DOHH2 (cell line): ENCODE results near the gene RBM47.

Source experiments
- H3F3A ChIP-seq: fragments of 200-600 bp; sonication (generic), shearing (Covaris generic); 2 replicates; pipeline ENCODE4 v1.6.0; 2016; ENCODE audit warnings: antibody characterized with exemption, mild to moderate bottlenecking; ENCODE audit not compliant: control insufficient read depth, insufficient read depth
- H3K27ac ChIP-seq: fragments of 200-600 bp; sonication (generic); 2 replicates; pipeline ENCODE4 v1.5.1; 2014; ENCODE audit warnings: low read depth, mild to moderate bottlenecking, low read length, moderate library complexity
- H3K27me3 ChIP-seq: fragments of 200-600 bp; sonication (generic); 2 replicates; pipeline ENCODE4 v1.6.1; 2014; ENCODE audit warnings: mild to moderate bottlenecking, low read length, mixed read lengths; ENCODE audit not compliant: control insufficient read depth
- H3K36me3 ChIP-seq: fragments of 200-600 bp; sonication (generic); 2 replicates; pipeline ENCODE4 v1.6.1; 2014; ENCODE audit warnings: mild to moderate bottlenecking, low read length, moderate library complexity, mixed read lengths; ENCODE audit not compliant: control insufficient read depth
- H3K4me1 ChIP-seq: fragments of 200-600 bp; sonication (generic); 2 replicates; pipeline ENCODE4 v1.6.1; 2014; ENCODE audit warnings: mild to moderate bottlenecking, low read length, mixed read lengths; ENCODE audit not compliant: control insufficient read depth
- H3K4me2 ChIP-seq: fragments of 200-600 bp; sonication (generic); 2 replicates; pipeline ENCODE4 v1.6.0; 2014; ENCODE audit warnings: mild to moderate bottlenecking, low read length, moderate library complexity
- H3K4me3 ChIP-seq: fragments of 200-600 bp; sonication (generic); 2 replicates; pipeline ENCODE4 v1.5.1; 2014; ENCODE audit warnings: mild to moderate bottlenecking, low read length, mixed read lengths
- H3K79me2 ChIP-seq: fragments of 200-600 bp; sonication (generic); 2 replicates; pipeline ENCODE4 v1.6.1; 2014; ENCODE audit warnings: mild to moderate bottlenecking, low read length, mixed read lengths; ENCODE audit not compliant: control insufficient read depth
- H3K9me2 ChIP-seq: fragments of 200-600 bp; sonication (generic); replicated peaks from 2 replicates; pipeline ENCODE4 v1.6.1; 2014; ENCODE audit warnings: mild to moderate bottlenecking, low read length, mixed read lengths; ENCODE audit not compliant: control insufficient read depth
- H3K9me3 ChIP-seq: fragments of 200-600 bp; sonication (generic); 2 replicates; pipeline ENCODE4 v1.6.1; 2014; ENCODE audit warnings: antibody characterized with exemption, low read length, mixed read lengths; ENCODE audit not compliant: control insufficient read depth, insufficient read depth
- H4K20me1 ChIP-seq: fragments of 200-600 bp; sonication (generic); 2 replicates; pipeline ENCODE4 v1.6.0; 2014; ENCODE audit warnings: low read depth, mild to moderate bottlenecking, antibody characterized with exemption, low read length, moderate library complexity; ENCODE audit not compliant: control insufficient read depth, insufficient read depth
- CTCF ChIP-seq: fragments of 200-600 bp; sonication (generic); IDR thresholded peaks from one replicate; pipeline ENCODE4 v1.5.1; 2014; ENCODE audit warnings: antibody characterized with exemption, mild to moderate bottlenecking, low read depth, low read length; ENCODE audit not compliant: poor library complexity, severe bottlenecking
- EZH2phosphoT487 ChIP-seq: fragments of 200-600 bp; sonication (generic); IDR thresholded peaks from 2 replicates; pipeline ENCODE4 v1.6.1; 2017; ENCODE audit warnings: borderline replicate concordance, mild to moderate bottlenecking, antibody characterized with exemption, low read length, moderate library complexity, mixed read lengths

RBM47 gene

DNA sequence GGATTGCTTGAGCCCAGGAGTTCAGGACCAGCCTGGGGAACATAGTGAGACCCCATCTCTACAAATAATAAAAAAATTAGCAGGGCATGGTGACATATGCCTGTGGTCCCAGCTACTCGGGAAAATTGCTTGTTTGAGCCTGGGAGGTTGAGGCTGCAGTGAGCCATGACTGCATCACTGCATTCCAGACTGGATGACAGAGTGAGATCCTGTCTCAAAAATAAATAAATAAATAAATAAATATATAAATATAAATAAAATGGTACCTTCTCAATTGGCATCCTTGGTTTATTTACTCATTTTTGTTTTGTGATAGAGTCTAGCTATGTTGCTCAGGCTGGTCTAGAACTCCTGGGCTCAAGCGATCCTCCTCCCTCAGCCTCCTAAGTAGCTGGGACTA is 150.3 kb downstream of the RBM47 start:
- Histone ChIP-seq H3K4me3 (no peak overlapping the region), H3K4me1 (no peaks in the 10 kb centered on the region), H3K27ac (no peak overlapping the region), H4K20me1 (no peaks in the 10 kb centered on the region), H3K9me3 (no peaks in the 10 kb centered on the region), H3F3A (no peaks in the 10 kb centered on the region), H3K36me3 (no peaks in the 10 kb centered on the region), H3K9me2 (no peaks in the 10 kb centered on the region), H3K79me2 (no peaks in the 10 kb centered on the region), H3K4me2 (no peak overlapping the region), H3K27me3 (peaks cover 10% of the 10 kb centered on the region)
- TF ChIP-seq EZH2phosphoT487 (no peak), CTCF (no peak)

GRCh38 chr4:40475609-40476008 is 154.1 kb downstream of the RBM47 start:
- no peaks in the 10 kb centered on the region for H3F3A ChIP-seq
- H4K20me1 ChIP-seq: no peaks in the 10 kb centered on the region
- H3K4me2 ChIP-seq: no peak overlapping the region
- no peak overlapping the region for H3K4me3 ChIP-seq
- H3K27me3 ChIP-seq: peaks cover 15% of the 10 kb centered on the region
- H3K27ac ChIP-seq: no peak overlapping the region
- H3K4me1 ChIP-seq: no peaks in the 10 kb centered on the region
- no peaks in the 10 kb centered on the region for H3K9me2 ChIP-seq
- no peaks in the 10 kb centered on the region for H3K36me3 ChIP-seq
- no peak for TF ChIP-seq EZH2phosphoT487
- no peak for TF ChIP-seq CTCF
- H3K79me2 ChIP-seq: no peaks in the 10 kb centered on the region
- no peaks in the 10 kb centered on the region for H3K9me3 ChIP-seq

DNA sequence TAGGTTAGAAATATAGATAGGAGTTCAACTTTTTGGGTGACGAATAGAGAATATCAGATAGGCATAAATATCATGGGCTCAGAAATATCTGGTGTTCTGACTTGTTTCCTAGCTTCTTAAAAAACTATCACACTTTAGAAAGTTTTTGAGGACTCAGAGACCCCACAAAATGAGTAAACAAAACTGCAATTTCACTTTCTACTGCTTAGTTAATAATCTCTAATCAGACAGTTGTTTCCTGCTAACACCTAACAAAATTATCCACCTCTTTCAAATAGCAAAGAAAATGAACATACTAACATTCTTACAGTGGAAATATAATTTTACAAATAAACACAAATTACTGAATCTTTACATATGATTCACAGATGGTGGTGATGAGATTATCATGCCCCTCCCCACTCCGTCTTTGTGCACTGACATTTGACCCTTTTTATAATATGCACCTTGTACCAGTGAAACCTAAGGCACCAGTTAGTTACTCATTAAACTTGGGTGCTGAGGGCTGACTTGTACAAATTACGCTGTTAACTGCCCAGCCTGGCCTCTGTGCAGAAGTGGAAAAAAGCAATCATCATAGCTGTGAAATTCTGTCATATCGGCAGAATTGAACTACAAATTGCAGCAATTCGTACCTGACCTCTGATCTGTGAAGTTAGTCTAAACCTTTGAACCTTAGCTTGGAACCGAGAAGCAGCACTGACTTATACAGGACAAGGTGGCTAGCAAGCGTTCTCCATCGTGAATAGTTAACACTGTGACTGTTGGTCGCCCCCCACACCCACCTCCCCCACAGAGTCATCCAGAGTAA is 155.9 kb downstream of the RBM47 start:
- H3K27ac ChIP-seq: no peak overlapping the region
- no peaks in the 10 kb centered on the region for H3F3A ChIP-seq
- no peak overlapping the region for H3K4me2 ChIP-seq
- H3K79me2 ChIP-seq: no peaks in the 10 kb centered on the region
- no peaks in the 10 kb centered on the region for H4K20me1 ChIP-seq
- no peak for TF ChIP-seq EZH2phosphoT487
- no peak for TF ChIP-seq CTCF
- no peaks in the 10 kb centered on the region for H3K9me2 ChIP-seq
- H3K4me3 ChIP-seq: no peak overlapping the region
- H3K27me3 ChIP-seq: peaks cover 15% of the 10 kb centered on the region
- no peaks in the 10 kb centered on the region for H3K9me3 ChIP-seq
- no peaks in the 10 kb centered on the region for H3K4me1 ChIP-seq
- H3K36me3 ChIP-seq: no peaks in the 10 kb centered on the region
